Fibroblast of skin of right biceps (primary cell): Measurements from ENCODE around the gene SLC6A7.
A peak's percentile ranks its signal among the peaks of the same experiment; 100 is the strongest.

Experiments
- DNase-seq: peaks from one replicate; pipeline ENCODE4 v3.0.0-alpha.2; 2013

The SLC6A7 gene

GRCh38 chr5:150189728-150190502 is at the start of gene SLC6A7:
Gene SLC6A7, plus strand, starts transcription at chr5:150190062. Its CDS starts 266 bp downstream, at chr5:150190328.
- DNase-seq = no peak

GRCh38 chr5:150140830-150141229 is 49.0 kb upstream of the SLC6A7 start:
- peak; percentile 79 for DNase-seq

GRCh38 chr5:150141544-150142184 is 48.2 kb upstream of the SLC6A7 start:
- peak; percentile 71 for DNase-seq

GRCh38 chr5:150142185-150142958 is 47.5 kb upstream of the SLC6A7 start:
- no peak for DNase-seq

- peak; percentile 90 for DNase-seq
Measured at GRCh38 chr5:150142959-150143349, 46.9 kb upstream of the SLC6A7 start.

- peak; percentile 96 for DNase-seq
Measured at GRCh38 chr5:150143350-150144245, 46.3 kb upstream of the SLC6A7 start.

- DNase-seq = peak; percentile 91
Measured at GRCh38 chr5:150144246-150144801, 45.5 kb upstream of the SLC6A7 start.

- no peak for DNase-seq
Measured at GRCh38 chr5:150144879-150145278, 45.0 kb upstream of the SLC6A7 start.

GRCh38 chr5:150146235-150146634 is 43.6 kb upstream of the SLC6A7 start:
- DNase-seq = no peak

GRCh38 chr5:150146862-150147601 is 42.8 kb upstream of the SLC6A7 start:
- no peak for DNase-seq

GRCh38 chr5:150147670-150148069 is 42.2 kb upstream of the SLC6A7 start:
- DNase-seq = no peak

- DNase-seq = no peak
Measured at GRCh38 chr5:150148117-150148927, 41.5 kb upstream of the SLC6A7 start.

GRCh38 chr5:150149618-150150017 is 40.2 kb upstream of the SLC6A7 start:
- DNase-seq = no peak

- DNase-seq = peak; percentile 27
Measured at GRCh38 chr5:150152636-150153462, 37.0 kb upstream of the SLC6A7 start.

GRCh38 chr5:150153483-150153882 is 36.4 kb upstream of the SLC6A7 start:
- DNase-seq = no peak

GRCh38 chr5:150153957-150154617 is 35.8 kb upstream of the SLC6A7 start:
- peak; percentile 78 for DNase-seq

GRCh38 chr5:150154618-150155128 is 35.2 kb upstream of the SLC6A7 start:
- peak; percentile 55 for DNase-seq

GRCh38 chr5:150155258-150156026 is 34.4 kb upstream of the SLC6A7 start, which contains the start of gene PDGFRB:
Gene PDGFRB, minus strand, starts transcription at chr5:150155845. Its CDS starts 18,798 bp downstream, at chr5:150137047.
- peak; percentile 94 for DNase-seq
